HG03571 (cell line): ENCODE results near the gene ASCL2.
"Not testable (repeated sequence)": the region's sequence is repeated elsewhere in the genome, so short reads cannot be mapped to it uniquely, and the experiment has no call there.

Experiments used
- ATAC-seq: cut with Tn5 transposase; IDR thresholded peaks from one replicate; pipeline ENCODE4 v1.9.1; 2021; ENCODE audit not compliant: unreplicated experiment

The ASCL2 gene

GRCh38 chr11:2298795-2299761 is 28.7 kb upstream of the ASCL2 start:
- ATAC-seq = no peak

- ATAC-seq = no peak
Observed at GRCh38 chr11:2298131-2298794, 27.9 kb upstream of the ASCL2 start.

- no peak for ATAC-seq
Observed at GRCh38 chr11:2297623-2298030, 27.2 kb upstream of the ASCL2 start.

GRCh38 chr11:2296913-2297622 is 26.7 kb upstream of the ASCL2 start:
- ATAC-seq = no peak

- no peak for ATAC-seq
Observed at GRCh38 chr11:2295971-2296912, 25.9 kb upstream of the ASCL2 start.

- no peak for ATAC-seq
Observed at GRCh38 chr11:2294926-2295290, 24.5 kb upstream of the ASCL2 start.

- no peak for ATAC-seq
Observed at GRCh38 chr11:2293984-2294925, 23.9 kb upstream of the ASCL2 start.

GRCh38 chr11:2293531-2293971 is 23.2 kb upstream of the ASCL2 start:
- ATAC-seq = no peak

GRCh38 chr11:2290351-2290841 is 20.0 kb upstream of the ASCL2 start:
- ATAC-seq = no peak

- ATAC-seq = no peak
Observed at GRCh38 chr11:2289859-2290258, 19.5 kb upstream of the ASCL2 start.

- no peak for ATAC-seq
Observed at GRCh38 chr11:2289350-2289749, 19.0 kb upstream of the ASCL2 start.

- no peak for ATAC-seq
Observed at GRCh38 chr11:2287091-2287490, 16.7 kb upstream of the ASCL2 start.

GRCh38 chr11:2286350-2286749 is 16.0 kb upstream of the ASCL2 start:
- not testable (repeated sequence) for ATAC-seq

- ATAC-seq = no peak
Observed at GRCh38 chr11:2280208-2280607, 9.8 kb upstream of the ASCL2 start.

- ATAC-seq = no peak
Observed at GRCh38 chr11:2277933-2278523, 7.6 kb upstream of the ASCL2 start.

GRCh38 chr11:2277008-2277346 is 6.6 kb upstream of the ASCL2 start:
- no peak for ATAC-seq

GRCh38 chr11:2276280-2277007 is 6.1 kb upstream of the ASCL2 start:
- no peak for ATAC-seq
